Activated naive CD4-positive, alpha-beta T cell treated with anti-CD3 and anti-CD28 coated beads, Interleukin-2, amount 50 U/mL, for 24 hours (primary cell): ENCODE measurements around the gene SYDE2.
"Not testable (repeated sequence)": the region's sequence is repeated elsewhere in the genome, so short reads cannot be mapped to it uniquely, and the experiment has no call there.

ENCODE experiments used
- H3K27ac Mint-ChIP-seq: one replicate; pipeline ENCODE4 v1.8.0; 2021; ENCODE audit warnings: mild to moderate bottlenecking, mixed read lengths
- H3K27me3 Mint-ChIP-seq: one replicate; pipeline ENCODE4 v1.8.0; 2021; ENCODE audit warnings: mixed read lengths
- H3K36me3 Mint-ChIP-seq: one replicate; pipeline ENCODE4 v1.8.0; 2021; ENCODE audit warnings: mixed read lengths
- H3K4me1 Mint-ChIP-seq: one replicate; pipeline ENCODE4 v1.8.0; 2021; ENCODE audit warnings: mixed read lengths
- H3K4me3 Mint-ChIP-seq: one replicate; pipeline ENCODE4 v1.8.0; 2021; ENCODE audit warnings: mild to moderate bottlenecking, mixed read lengths
- H3K9me3 Mint-ChIP-seq: one replicate; pipeline ENCODE4 v1.8.0; 2021; ENCODE audit warnings: mixed read lengths

The SYDE2 gene, protein sequence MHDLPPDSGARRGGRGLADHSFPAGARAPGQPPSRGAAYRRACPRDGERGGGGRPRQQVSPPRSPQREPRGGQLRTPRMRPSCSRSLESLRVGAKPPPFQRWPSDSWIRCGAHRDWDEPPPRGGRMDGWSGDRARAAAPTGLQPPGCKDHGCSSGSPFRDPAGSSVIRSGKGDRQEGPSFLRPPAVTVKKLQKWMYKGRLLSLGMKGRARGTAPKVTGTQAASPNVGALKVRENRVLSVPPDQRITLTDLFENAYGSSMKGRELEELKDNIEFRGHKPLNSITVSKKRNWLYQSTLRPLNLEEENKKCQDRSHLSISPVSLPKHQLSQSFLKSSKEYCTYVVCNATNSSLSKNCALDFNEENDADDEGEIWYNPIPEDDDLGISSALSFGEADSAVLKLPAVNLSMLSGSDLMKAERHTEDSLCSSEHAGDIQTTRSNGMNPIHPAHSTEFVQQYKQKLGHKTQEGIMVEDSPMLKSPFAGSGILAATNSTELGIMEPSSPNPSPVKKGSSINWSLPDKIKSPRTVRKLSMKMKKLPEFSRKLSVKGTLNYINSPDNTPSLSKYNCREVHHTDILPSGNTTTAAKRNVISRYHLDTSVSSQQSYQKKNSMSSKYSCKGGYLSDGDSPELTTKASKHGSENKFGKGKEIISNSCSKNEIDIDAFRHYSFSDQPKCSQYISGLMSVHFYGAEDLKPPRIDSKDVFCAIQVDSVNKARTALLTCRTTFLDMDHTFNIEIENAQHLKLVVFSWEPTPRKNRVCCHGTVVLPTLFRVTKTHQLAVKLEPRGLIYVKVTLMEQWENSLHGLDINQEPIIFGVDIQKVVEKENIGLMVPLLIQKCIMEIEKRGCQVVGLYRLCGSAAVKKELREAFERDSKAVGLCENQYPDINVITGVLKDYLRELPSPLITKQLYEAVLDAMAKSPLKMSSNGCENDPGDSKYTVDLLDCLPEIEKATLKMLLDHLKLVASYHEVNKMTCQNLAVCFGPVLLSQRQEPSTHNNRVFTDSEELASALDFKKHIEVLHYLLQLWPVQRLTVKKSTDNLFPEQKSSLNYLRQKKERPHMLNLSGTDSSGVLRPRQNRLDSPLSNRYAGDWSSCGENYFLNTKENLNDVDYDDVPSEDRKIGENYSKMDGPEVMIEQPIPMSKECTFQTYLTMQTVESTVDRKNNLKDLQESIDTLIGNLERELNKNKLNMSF

DNA sequence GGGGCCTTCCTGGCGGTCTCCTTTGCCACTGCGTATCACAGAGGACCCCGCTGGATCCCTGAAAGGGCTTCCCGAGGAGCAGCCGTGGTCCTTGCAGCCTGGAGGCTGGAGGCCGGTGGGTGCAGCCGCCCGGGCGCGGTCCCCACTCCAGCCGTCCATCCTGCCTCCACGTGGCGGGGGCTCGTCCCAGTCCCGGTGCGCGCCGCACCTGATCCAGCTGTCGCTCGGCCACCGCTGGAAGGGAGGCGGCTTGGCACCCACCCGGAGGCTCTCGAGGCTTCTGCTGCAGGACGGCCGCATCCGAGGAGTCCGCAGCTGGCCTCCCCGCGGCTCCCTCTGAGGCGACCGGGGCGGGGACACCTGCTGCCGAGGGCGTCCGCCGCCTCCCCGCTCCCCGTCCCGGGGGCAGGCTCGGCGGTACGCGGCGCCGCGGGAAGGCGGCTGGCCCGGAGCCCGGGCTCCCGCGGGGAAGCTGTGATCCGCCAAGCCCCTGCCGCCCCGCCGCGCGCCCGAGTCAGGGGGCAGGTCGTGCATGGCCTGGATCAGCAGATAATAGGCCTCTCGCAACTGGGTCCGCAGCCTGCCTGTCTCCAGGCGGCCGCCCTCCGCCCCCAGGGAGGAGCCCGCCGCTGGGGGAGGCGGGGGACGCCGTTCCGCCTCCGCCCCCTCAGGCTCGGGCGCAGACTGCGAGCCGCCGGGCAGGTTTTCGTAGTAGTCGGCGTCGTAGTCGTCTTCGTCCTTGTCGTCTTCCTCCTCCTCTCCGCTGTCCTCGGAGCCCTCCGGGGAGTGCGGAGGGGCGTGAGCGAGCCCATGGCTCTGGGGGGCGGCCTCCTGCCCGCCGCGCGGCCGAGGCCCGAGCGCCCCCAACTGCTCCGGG, at the start of gene SYDE2:
Gene SYDE2, minus strand, starts transcription at position 554 of the 877 bp plus-strand sequence. Its CDS starts 20 bp downstream, at position 534.
- H3K27me3 Mint-ChIP-seq, result no peaks in the 10 kb centered on the region
- no peaks in the 10 kb centered on the region for H3K36me3 Mint-ChIP-seq
- H3K27ac Mint-ChIP-seq, result peak within 1 kb of the TSS; percentile 93
- H3K4me3 Mint-ChIP-seq, result peak within 1 kb of the TSS; percentile 95
- peaks cover 53% of the 10 kb centered on the region for H3K4me1 Mint-ChIP-seq
- no peaks in the 10 kb centered on the region for H3K9me3 Mint-ChIP-seq

DNA sequence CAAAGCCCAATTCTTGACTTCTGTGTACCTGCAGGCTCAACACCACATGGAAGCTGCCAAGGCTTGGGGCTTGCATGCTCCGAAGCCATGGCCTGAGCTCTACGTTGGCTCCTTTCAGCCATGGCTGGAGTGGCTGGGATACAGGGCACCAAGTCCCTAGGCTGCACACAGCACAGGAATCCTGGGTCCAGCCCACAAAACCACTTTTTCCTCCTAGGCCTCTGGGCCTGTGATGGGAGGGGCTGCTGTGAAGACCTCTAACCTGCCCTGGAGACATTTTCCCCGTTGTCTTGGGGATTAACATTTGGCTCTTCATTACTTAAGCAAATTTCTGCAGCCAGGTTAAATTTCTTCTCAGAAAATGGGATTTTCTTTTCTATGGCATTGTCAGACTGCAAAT, 48.2 kb upstream of the SYDE2 start:
- H3K27me3 Mint-ChIP-seq, result not testable (repeated sequence)

DNA sequence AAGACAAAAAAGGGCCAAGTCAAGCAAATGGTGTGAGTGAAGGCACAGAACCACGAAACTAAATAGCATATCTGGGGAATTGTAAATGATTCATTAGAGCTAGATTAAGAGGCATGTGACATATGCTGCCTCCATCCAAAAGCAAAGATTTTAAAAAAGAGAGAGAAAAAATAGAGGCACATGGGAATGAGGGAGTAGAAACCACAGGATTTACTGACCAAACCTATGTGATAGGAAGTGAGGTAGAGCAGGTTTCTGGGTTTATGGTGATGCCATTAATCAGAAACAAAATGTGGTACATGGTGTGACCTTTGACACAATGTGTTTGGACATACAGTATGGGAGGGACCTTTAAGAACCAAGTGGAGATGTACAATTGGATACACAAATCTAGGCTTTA, 45.1 kb upstream of the SYDE2 start:
- Mint-ChIP-seq H3K27ac (no peak overlapping the region), H3K27me3 (no peaks in the 10 kb centered on the region), H3K4me3 (no peak overlapping the region), H3K4me1 (peaks cover 6% of the 10 kb centered on the region), H3K36me3 (peaks cover 7% of the 10 kb centered on the region), H3K9me3 (no peaks in the 10 kb centered on the region)

More for the DNA sequence above, 48.2 kb upstream of the SYDE2 start:
- not testable (repeated sequence) for H3K4me3 Mint-ChIP-seq, H3K36me3 Mint-ChIP-seq, H3K27ac Mint-ChIP-seq, H3K9me3 Mint-ChIP-seq
- H3K4me1 Mint-ChIP-seq, result peaks cover 18% of the 10 kb centered on the region

DNA sequence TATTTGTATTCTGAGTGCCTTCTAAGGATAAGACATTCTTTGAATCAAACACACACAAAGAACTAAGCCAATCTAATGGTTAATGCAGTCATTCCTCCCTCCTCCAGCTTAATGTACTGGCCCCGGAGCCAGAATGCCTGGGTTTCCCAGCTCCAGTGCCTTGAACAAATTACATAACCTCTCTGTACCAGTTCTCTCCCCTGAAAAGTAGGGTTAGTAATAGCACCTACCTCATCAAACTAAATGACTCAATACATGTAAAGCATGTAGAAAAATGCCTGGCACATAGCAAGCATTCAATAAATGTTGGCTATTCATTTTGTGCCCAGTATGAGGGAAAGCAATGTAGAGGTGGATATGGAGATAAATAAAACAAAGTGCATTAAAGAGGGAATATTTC, 44.6 kb upstream of the SYDE2 start:
- no peaks in the 10 kb centered on the region for H3K27me3 Mint-ChIP-seq
- peaks cover 5% of the 10 kb centered on the region for H3K36me3 Mint-ChIP-seq
- H3K4me1 Mint-ChIP-seq, result peaks cover 10% of the 10 kb centered on the region
- no peak overlapping the region for H3K4me3 Mint-ChIP-seq
- no peaks in the 10 kb centered on the region for H3K9me3 Mint-ChIP-seq
- H3K27ac Mint-ChIP-seq, result no peak overlapping the region

DNA sequence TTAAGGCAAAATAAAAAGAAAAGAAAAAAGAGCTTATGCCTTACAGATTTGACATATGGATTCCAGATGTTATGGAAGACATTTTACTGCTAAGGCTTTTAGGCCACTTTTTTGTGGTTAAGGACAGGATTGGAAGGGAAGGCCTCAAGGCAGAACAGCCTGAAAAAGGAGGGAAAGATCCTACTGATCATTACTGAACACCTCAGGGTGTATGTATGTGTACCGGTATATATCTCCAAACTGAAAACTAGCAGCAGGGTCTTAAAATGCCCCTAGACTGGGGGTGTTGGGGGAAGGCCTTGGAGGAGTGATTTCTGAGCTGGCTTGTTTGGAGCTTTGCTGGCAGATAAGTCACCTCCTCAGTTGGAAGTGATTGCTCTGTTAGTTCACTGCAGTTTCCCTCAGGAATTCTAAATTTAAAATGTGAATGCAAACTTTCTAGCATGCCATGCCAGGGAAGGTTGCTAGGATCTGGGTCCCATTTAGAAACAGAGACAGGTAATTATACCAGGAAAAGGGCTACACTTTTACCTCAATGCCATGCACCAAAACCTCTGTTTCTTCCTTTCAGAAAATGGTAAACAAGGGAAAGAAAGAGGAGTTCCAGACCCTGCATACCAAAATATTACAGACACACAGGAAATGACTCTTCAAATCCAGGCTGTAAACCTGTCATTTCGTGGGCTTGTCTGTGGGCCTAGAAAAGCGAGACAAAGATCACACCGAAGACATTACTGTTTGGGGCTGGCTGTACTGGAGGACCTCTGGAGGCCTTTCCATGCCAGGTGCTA, 43.6 kb upstream of the SYDE2 start:
- H3K27me3 Mint-ChIP-seq, result no peaks in the 10 kb centered on the region
- no peak overlapping the region for H3K27ac Mint-ChIP-seq
- peaks cover 2% of the 10 kb centered on the region for H3K36me3 Mint-ChIP-seq
- H3K4me1 Mint-ChIP-seq, result peaks cover 13% of the 10 kb centered on the region
- H3K9me3 Mint-ChIP-seq, result no peaks in the 10 kb centered on the region
- H3K4me3 Mint-ChIP-seq, result no peak overlapping the region

DNA sequence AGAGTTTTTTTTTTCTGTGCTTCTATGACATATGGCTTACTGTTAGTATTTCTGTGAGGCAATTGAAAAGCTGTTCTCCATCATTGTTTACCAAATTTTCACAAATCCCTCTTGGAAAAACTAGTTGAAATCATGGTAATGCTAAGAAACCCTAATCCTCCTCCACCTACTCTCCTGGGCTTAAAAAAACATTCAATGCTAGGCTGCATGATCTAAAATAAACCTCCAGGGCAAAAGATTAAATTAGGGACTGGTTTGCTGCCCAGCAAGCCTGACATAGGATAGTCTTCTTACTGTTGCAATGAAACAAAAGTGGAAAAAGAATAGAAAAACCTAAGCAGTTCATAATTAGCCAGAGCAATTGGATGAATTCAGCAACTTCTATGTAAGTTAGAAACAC, 42.6 kb upstream of the SYDE2 start:
- no peaks in the 10 kb centered on the region for H3K9me3 Mint-ChIP-seq
- H3K36me3 Mint-ChIP-seq, result no peaks in the 10 kb centered on the region
- peaks cover 13% of the 10 kb centered on the region for H3K4me1 Mint-ChIP-seq
- no peak overlapping the region for H3K27ac Mint-ChIP-seq
- no peak overlapping the region for H3K4me3 Mint-ChIP-seq
- no peaks in the 10 kb centered on the region for H3K27me3 Mint-ChIP-seq

DNA sequence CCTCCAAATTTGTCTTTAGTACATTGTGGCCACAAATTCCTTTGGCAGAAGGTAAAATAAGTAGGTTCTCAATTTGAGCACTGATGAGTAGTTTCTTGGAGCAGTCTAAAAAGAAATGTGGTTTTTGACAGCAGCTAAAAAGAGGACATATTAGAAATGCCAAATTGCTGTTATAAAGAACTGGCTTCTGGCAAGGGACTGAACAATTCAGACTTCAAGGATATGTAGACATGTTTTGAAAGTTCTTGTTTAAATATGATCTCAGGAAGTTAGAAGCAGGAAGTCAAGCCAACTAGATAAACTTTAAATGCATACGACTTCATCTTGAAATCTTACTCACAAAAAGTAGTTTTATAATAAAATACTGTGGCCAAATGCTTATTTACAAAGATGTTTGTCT, 39.8 kb upstream of the SYDE2 start:
- H3K27ac Mint-ChIP-seq, result no peak overlapping the region
- H3K4me3 Mint-ChIP-seq, result no peak overlapping the region
- H3K9me3 Mint-ChIP-seq, result no peaks in the 10 kb centered on the region

DNA sequence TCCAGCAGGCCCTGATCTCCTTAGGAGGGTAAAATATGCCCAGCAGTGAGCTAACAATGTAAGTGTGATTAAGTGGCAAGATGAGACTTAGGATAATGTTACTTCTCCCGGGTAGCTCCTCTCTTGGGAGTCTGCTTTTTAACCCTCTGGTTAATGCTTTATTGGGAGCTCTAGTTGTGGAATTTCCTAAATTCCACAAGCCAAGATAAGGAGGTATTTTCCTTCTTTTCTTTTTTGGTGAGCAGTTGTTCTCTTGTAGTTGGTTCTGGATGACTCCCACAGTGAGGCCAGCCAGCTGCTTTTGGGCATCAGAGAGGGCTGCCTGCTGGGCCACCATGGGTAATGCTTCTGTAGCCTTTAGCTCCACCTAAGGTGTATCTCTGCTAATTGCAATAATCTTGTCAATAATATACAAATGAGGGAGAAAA, 39.4 kb upstream of the SYDE2 start:
- peaks cover 13% of the 10 kb centered on the region for H3K4me1 Mint-ChIP-seq
- no peak overlapping the region for H3K27ac Mint-ChIP-seq
- H3K27me3 Mint-ChIP-seq, result peaks cover 2% of the 10 kb centered on the region
- H3K4me3 Mint-ChIP-seq, result no peak overlapping the region
- no peaks in the 10 kb centered on the region for H3K36me3 Mint-ChIP-seq
- no peaks in the 10 kb centered on the region for H3K9me3 Mint-ChIP-seq

More for the DNA sequence above, 39.8 kb upstream of the SYDE2 start:
- peaks cover 13% of the 10 kb centered on the region for H3K4me1 Mint-ChIP-seq
- H3K27me3 Mint-ChIP-seq, result peaks cover 2% of the 10 kb centered on the region
- no peaks in the 10 kb centered on the region for H3K36me3 Mint-ChIP-seq

DNA sequence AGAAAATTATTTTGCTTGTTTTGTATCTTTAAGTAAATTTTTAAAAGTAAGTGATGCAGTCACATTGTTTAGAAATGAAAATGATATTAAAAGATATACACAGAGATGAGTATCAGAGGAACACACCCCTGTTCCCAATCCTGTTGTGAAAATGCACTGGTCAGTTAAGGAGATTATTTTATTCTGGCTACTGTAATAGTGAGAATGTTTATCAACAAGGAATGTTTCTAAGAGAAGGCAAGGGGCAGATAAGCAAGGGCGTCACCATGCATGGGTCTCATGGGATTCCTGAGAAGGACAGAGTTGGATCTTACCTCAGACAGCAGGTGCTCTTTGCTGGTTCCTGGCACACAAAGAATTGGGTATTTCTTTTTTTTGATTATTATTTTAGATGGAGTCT, 36.8 kb upstream of the SYDE2 start:
- Mint-ChIP-seq H3K4me3 (no peak overlapping the region), H3K9me3 (no peaks in the 10 kb centered on the region), H3K36me3 (no peaks in the 10 kb centered on the region), H3K27me3 (peaks cover 2% of the 10 kb centered on the region), H3K4me1 (peaks cover 13% of the 10 kb centered on the region), H3K27ac (no peak overlapping the region)

DNA sequence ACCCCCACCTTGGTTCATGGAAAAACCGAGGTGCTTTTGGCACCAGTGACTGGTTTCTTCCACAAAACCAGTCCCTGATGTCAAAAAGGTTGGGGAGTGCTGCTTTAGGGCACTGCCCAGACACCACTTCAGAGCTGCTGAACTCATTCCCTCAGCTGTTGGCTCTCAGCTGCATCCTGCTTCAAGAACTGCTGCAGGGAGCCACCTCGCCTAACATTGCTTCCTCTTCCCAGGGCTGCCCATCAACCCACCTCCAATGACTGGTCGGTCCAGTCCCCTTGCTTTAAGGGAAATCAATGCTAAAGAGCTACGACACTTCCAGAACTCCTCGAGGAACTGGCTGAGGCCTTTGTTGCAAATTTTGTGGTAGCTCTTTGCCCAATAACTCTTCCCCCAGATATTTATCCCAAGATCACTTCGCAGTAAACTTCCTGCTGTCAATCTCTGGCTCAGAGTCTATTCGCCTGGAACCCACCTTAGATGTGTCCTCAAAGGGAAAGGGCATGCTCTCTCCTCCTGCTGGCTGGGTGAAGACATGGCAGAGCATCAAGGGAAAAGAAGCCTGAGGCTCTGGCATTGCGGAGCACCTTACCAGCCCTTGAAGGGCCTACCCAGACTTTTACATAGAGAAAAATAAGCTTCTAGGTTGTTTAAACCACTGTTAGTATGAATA, 29.6 kb upstream of the SYDE2 start:
- Mint-ChIP-seq H3K27me3 (no peaks in the 10 kb centered on the region), H3K36me3 (no peaks in the 10 kb centered on the region), H3K4me1 (peaks cover 3% of the 10 kb centered on the region), H3K4me3 (no peak overlapping the region), H3K9me3 (no peaks in the 10 kb centered on the region), H3K27ac (no peak overlapping the region)

DNA sequence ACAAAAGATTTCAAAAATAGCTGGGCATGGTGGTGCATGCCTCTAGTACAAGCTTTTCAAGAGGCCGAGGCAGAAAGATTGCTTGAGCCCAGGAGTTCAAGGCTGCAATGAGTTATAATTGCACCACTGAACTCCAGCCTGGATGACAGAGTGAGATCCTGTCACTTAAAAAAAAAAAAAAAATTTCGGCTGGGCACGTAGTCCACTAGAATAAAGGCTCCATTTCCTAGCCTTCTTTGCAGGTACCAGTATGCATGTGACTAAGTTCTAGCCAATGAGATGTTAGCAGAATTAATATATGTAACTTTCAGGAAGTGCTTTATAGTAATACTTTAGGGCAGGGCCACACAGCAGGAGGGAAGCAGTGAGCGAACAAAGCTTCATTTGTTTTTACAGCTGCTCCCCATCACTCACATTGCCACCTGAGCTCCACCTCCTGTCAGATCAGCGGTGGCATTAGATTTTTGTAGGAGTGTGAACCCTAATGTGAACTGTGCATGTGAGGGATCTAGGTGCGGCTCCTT, 28.8 kb upstream of the SYDE2 start:
- H3K27ac Mint-ChIP-seq, result no peak overlapping the region
- no peaks in the 10 kb centered on the region for H3K27me3 Mint-ChIP-seq

DNA sequence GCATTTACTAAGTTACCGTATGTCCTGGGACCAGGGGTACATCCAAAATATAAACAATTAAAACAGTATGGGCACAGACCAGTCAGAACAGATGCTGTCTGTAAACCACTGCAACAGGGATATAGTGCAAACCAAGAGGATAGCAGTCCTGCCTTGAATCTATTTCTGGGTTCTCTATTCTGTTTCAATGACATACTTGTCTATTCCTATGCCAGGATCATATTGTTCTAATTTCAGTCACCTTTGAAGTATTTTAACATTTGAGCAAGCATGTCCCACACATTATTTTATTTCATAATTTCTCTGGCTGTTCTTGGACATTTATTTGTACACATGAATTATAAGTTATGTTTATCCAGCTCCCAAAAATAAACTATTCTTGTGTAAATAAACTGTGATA, 28.2 kb upstream of the SYDE2 start:
- H3K27ac Mint-ChIP-seq, result no peak overlapping the region
- peaks cover 3% of the 10 kb centered on the region for H3K4me1 Mint-ChIP-seq
- H3K27me3 Mint-ChIP-seq, result no peaks in the 10 kb centered on the region
- H3K36me3 Mint-ChIP-seq, result no peaks in the 10 kb centered on the region
- H3K4me3 Mint-ChIP-seq, result no peak overlapping the region
- no peaks in the 10 kb centered on the region for H3K9me3 Mint-ChIP-seq

More for the DNA sequence above, 28.8 kb upstream of the SYDE2 start:
- no peaks in the 10 kb centered on the region for H3K36me3 Mint-ChIP-seq
- H3K4me3 Mint-ChIP-seq, result no peak overlapping the region
- no peaks in the 10 kb centered on the region for H3K9me3 Mint-ChIP-seq
- peaks cover 3% of the 10 kb centered on the region for H3K4me1 Mint-ChIP-seq

DNA sequence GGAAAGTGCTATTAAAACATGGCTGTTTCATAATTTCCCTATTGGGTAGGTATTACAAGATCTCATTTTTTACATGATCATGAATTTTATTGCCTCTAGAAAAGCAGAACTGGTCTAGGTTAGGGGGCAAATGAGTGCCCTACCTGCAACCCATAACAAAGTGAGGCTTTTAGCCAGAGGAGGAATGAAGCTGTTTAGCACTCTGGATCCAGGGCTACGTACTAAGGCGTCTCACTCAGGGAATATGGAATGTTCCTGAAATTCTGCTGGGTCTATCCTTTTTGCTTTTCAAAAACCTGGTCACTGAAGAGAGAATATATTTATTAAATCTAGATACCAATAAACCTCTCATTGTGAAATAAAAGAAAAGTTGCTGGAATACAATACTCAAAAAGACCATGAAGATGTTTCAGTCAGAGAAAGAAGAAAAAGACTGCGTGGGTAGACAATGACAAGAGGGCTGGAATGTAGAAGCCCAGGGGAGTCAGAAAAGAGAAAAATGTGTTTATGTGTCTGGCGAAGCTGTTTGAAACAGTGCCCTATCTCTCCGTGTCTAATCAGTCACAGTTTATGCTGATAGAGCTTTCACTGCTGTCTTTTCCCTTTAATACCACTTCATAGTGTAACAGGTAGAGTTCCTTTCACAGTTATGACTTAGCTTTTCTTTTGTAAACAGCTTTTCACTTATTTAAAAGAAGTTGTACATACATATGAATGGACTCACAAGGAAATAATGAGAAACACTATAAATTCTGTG, 25.0 kb upstream of the SYDE2 start:
- no peaks in the 10 kb centered on the region for H3K36me3 Mint-ChIP-seq
- no peak overlapping the region for H3K27ac Mint-ChIP-seq
- no peak overlapping the region for H3K4me3 Mint-ChIP-seq
- H3K4me1 Mint-ChIP-seq, result peaks cover 3% of the 10 kb centered on the region
- no peaks in the 10 kb centered on the region for H3K27me3 Mint-ChIP-seq
- no peaks in the 10 kb centered on the region for H3K9me3 Mint-ChIP-seq
